ENCODE data around the gene TLK1. TPM values are rescaled to one million over a fixed set of nuclear protein-coding genes. Genes with fewer than 3 reads are reported as not detected.

The TLK1 gene
- 96.0 and 101 TPM in 2 replicates for total RNA-seq

DNA sequence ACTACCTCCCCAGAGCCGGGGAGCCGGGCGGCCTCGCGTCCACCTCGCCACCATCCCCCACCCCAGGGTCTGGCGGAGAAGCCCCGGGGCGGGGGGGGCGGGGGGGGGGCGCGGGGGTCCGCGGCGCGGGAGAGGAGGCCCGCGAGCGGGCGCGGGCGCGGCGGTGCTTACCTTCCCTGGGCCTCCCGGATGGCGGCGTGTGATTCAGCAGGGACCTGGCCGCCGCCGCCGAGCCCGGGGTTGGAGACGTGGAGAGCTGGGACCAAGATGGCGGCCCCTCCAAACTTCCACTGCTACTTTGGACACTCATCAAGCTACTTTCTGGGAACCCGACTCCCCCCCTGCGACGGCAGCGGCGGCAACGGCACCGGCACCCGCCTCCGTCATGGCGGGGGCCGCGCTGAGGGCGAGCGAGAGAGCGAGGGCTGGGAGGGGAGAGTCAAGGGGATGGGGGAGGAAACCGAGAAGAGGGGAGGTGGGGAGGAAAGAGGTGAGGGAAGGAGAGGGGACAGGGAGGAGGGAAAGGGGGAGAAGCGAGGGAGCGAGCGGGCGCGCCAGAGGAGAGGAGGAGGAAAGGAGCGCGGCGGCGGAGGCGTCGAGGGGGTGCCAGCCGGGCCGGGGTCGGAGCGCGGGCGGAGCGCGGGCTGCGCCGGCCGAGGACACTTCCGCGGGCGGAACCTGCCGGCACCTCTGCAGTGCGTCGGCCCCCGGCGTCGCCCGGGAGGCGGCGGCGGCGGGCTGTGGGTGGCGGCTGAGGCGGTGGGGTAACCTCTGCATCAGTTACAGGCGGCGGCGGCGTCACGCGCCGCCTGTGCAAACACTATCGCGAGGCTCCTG lies at the start of gene TLK1:
TSS of gene TLK1 (minus strand) at position 775 of the 837 bp plus-strand sequence. CDS start at position 310, 465 bp downstream.
- intact Hi-C loops (cut with micrococcal nuclease), result loop anchor here (1.0 to 5.0 kb wide), 8 partner anchors 87 to 527 kb away; partner anchors contain the start of genes CYBRD1, DCAF17, DYNC1I2 and ERICH2

GRCh38 chr2:171210216-171210863 lies 49.6 kb upstream of the TLK1 start:
- intact Hi-C loops (cut with micrococcal nuclease), result loop anchor here (5.0 kb wide), 1 partner anchor 222 kb away; the partner anchor contains the start of genes DCAF17 and METTL8

DNA sequence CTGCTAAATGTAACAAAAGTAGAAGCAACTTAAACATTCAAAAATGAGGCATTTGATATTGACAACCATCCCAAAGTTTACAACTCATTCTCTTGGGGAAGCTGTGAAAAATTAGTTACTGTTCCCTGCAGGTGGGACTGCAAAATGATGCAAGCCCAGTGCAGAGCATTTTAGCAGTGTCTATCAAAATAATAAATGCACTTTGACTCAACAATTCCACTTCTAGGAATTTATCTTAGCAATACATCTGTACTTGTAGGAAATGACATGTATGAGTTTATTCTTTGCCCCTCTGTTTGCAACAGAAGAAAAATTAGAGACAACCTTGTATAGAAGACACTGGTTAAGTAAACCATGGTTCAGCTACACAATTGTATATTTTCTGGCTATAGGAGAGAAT lies 48.0 kb upstream of the TLK1 start:
- intact Hi-C loops (cut with micrococcal nuclease), result no loop called here

- intact Hi-C loops (cut with micrococcal nuclease), result no loop called here
Measured at GRCh38 chr2:171206422-171207115, 45.9 kb upstream of the TLK1 start.

GRCh38 chr2:171205551-171205950 lies 44.9 kb upstream of the TLK1 start:
- intact Hi-C loops (cut with micrococcal nuclease), result no loop called here

DNA sequence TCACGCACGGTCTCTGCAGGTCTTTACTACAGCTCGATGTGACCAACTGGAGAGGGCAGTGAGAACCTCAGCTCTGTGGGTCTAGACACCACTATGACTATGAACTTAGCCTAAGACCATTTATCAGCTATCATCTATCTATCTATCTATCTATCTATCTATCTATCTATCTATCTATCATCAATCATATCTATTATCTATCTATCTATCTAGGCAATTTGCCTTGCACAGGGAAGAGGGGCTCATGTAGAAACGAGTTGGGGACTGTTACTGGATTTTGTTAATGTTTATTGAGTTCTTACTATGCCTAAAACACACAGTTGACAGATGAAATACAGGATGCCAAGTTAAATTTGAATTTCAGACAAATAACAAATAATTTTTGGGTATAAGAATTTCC lies 41.1 kb upstream of the TLK1 start:
- intact Hi-C loops (cut with micrococcal nuclease), result no loop called here

GRCh38 chr2:171201271-171201670 lies 40.6 kb upstream of the TLK1 start:
- intact Hi-C loops (cut with micrococcal nuclease), result no loop called here

GRCh38 chr2:171200469-171200868 lies 39.8 kb upstream of the TLK1 start:
- intact Hi-C loops (cut with micrococcal nuclease), result no loop called here

DNA sequence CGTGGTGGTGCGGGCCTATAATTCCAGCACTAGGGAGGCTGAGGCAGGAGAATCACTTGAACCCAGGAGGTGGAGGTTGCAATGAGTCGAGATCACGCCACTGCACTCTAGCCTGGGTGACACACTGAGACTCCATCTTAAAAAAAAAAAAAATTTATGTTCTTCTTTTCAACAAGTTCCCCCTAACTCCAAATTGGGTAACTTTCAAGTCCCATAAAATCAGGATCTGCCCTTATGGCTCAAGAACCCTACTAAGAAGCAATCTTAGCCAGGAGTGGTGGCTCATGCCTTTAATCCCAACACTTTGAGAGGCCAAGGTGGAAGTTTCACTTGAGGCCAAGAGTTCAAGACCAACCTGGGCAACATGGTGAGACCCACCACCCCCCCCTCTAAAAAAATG lies 30.3 kb upstream of the TLK1 start:
- intact Hi-C loops (cut with micrococcal nuclease), result no loop called here

GRCh38 chr2:171187819-171188218 lies 27.1 kb upstream of the TLK1 start:
- intact Hi-C loops (cut with micrococcal nuclease), result no loop called here

DNA sequence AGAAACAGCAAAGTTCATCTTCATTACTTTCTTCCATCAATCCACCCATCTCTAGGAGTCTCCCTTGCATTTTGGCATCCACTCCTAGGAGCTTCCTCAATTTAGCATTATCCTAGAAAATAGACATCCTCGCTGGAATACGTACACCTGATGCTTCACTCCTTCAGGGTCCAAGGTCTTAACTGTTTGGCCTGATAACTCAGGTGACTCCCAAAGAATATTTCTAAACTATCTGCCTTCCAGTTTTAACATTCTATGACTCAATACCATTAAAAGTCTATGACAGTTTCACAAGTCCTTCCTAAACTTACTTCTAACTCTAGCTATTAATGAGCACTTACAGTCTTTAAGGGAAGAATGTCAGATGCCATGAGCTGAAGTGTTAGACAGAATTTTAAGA lies 26.5 kb upstream of the TLK1 start:
- intact Hi-C loops (cut with micrococcal nuclease), result no loop called here

- intact Hi-C loops (cut with micrococcal nuclease), result no loop called here
Measured at GRCh38 chr2:171185941-171186340, 25.2 kb upstream of the TLK1 start.

DNA sequence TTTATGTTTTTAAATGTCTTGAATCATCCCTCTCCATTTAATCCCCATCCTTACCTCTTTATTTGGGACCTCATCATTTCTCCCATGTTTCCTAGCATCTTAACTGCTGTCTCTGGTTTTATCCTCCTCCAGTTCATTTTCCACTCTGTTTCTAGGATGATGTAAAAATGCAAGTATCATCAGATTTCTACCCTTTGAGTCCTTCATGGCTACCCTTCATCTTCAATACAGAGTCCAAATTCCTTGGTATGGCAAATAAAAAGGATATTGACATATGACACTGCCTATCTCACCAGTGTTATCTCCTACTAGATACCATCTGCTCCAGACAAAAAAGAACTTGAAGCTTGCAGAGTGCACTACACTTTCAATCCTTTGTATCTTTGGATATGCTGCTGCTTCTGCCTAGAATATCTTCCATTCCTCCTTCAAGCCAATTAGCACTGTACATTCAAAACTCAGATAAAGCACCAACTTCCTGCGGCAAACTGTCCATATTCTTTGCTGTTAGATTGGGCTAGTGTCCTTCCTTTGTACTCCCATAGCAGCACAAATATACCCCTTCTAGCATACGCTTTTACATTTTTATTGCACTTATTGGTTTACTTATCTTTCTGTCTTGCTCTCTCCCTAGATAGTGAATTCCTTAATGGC lies 24.6 kb upstream of the TLK1 start:
- intact Hi-C loops (cut with micrococcal nuclease), result no loop called here

DNA sequence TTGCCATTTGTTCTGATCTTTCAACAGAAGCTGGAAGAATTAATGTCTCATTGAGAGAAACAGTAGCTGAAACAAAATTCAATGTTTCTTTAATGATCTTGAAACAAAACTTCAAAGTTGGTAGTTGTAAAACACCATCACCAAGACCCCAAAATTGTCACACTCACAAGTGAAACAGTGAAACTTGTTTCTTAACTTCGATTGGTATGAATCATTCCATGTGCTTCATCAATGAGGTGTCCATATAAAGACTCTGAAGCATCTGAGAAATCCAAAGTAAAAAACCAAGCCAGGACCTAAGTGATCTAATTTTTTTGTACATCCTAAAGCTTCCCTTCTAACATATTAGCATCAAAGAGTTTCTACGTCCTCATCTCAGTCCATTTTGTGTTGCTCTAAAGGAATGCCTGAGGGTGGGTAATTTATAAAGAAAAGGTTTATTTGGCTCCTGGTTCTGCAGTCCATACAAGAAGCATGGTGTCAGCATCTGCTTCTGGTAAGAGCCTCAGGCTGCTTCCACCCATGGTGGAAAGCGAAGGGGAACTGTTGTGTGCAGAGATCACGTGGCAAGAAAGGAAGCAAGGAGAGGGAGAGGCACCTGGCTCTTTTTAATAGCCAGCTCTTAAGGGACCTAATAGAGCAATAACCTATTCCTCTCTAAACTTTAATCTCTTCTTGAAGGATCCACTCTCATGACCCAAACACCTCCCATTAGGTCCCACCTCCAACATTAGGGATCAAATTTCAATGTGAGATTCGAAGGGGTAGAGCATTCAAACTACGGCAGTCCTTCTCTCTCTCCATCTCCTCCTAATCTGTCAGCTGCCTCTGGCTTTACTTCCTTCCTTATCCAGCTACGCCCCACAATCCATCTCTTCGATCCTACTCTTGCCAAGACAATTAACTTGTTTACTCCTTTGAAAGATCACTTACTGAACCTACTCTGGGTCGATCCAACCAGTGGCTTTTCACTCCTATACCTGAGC lies 20.7 kb upstream of the TLK1 start:
- intact Hi-C loops (cut with micrococcal nuclease), result no loop called here

DNA sequence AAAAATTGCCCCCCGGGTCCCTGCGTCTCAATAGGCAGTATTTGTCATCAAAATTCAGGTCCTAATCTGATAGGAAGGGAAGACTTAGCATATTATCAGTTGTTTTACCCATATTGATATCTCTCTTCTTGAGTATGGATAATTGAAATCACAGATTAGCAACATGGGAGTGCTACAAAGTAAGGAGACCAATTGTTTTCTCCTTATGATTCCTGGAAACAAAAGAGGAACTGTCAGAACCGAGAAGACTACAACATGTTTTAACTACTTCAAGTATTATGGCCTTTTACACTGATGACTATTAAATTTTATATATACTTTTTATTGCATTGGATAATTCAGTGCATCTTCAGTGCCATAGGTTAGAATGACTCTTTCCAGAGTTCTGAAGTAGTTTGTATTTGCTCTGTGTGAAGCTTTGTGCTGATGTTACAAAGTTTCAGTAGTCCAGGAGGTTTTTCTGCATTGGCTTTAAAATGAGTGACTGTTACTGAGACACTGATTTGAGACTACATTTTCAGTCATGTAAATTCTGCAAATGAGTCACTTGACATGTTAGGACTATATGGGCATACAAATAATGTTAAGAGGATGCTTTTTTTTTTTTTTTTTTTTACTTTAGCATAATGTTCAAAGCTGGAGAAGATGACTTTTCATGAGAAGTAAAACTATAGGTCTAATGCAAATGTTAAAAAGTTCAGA lies 19.7 kb upstream of the TLK1 start:
- intact Hi-C loops (cut with micrococcal nuclease), result no loop called here

- intact Hi-C loops (cut with micrococcal nuclease), result no loop called here
Measured at GRCh38 chr2:171178993-171179392, 18.3 kb upstream of the TLK1 start.

- intact Hi-C loops (cut with micrococcal nuclease), result no loop called here
Measured at GRCh38 chr2:171176516-171176915, 15.8 kb upstream of the TLK1 start.

- intact Hi-C loops (cut with micrococcal nuclease), result no loop called here
Measured at GRCh38 chr2:171174075-171174474, 13.4 kb upstream of the TLK1 start.

- intact Hi-C loops (cut with micrococcal nuclease), result no loop called here
Measured at GRCh38 chr2:171173087-171173486, 12.4 kb upstream of the TLK1 start.

GRCh38 chr2:171171808-171172207 lies 11.1 kb upstream of the TLK1 start:
- intact Hi-C loops (cut with micrococcal nuclease), result no loop called here
